ENCODE results near the gene DISC1. TPM values are rescaled to one million over a fixed set of nuclear protein-coding genes. Genes with fewer than 3 reads are reported as not detected.

DISC1 gene
- total and polyA plus RNA-seq, 5 donors = 2.3 to 7.4 (median 4.6) TPM

DNA sequence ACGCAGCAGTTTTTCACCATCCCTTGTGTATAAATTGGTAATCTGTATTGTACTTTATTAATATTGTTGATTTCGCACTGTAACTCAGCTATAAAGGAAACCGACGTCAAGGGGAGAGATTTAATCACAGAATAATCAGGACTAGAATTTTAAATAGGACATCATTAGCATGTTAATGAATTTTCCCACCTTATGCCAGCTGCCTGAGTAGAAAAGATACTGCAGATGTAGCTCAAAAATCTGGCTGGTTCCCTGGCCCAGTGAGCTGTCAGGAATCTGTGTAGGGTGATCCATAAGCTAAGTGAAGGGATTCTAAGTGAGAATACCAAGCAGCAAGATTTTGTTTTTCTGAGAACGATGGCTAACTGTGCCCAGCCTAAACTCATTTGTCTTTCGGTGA, 195.5 kb downstream of the DISC1 start:
- intact Hi-C loops (cut with DNase I) = no loop called here

DNA sequence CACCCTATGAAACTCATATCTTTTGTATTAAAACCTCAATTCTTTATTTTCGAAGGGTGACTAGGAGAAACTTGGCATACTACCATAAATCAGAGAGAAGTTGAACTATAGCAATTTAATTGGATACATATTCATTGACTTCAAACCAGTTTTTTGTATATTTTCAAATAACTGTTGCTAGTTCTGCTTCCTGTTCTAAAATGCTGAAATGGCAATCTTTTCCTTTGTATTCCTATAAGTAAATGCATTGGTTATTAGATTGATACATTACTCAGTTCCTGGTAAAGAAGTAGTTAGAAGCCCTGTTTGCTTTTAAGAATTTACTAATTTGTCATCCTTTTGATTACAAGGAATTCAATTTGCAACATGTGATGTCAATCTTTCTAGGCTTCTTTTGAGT, 200.0 kb downstream of the DISC1 start:
- intact Hi-C loops (cut with DNase I) = no loop called here
- DNase-seq = no peak
- peaks cover 1% of the 10 kb centered on the region for H3K4me1 ChIP-seq (ENCODE audit: control insufficient read depth, insufficient read depth, low read length)
- no peak overlapping the region for H3K4me3 ChIP-seq (ENCODE audit: low read length)
- 91% methylated on average over 1 of the region's 1 CpG for WGBS
- H3K27me3 ChIP-seq (ENCODE audit: control insufficient read depth, insufficient read depth) = no peaks in the 10 kb centered on the region
- H3K9me3 ChIP-seq (ENCODE audit: control insufficient read depth, low read length) = no peaks in the 10 kb centered on the region
- ATAC-seq = no peak
- no peak overlapping the region for H3K27ac ChIP-seq (ENCODE audit: low read length)

More for the DNA sequence above, 195.5 kb downstream of the DISC1 start:
- ATAC-seq = no peak
- no peak for DNase-seq
- H3K4me1 ChIP-seq (ENCODE audit: control insufficient read depth, insufficient read depth, low read length) = peaks cover 6% of the 10 kb centered on the region
- H3K27ac ChIP-seq (ENCODE audit: low read length) = no peak overlapping the region
- no peaks in the 10 kb centered on the region for H3K9me3 ChIP-seq (ENCODE audit: control insufficient read depth, low read length)
- WGBS = 89% methylated on average over 6 of the region's 6 CpGs
- no peak overlapping the region for H3K4me3 ChIP-seq (ENCODE audit: low read length)
- no peaks in the 10 kb centered on the region for H3K27me3 ChIP-seq (ENCODE audit: control insufficient read depth, insufficient read depth)

DNA sequence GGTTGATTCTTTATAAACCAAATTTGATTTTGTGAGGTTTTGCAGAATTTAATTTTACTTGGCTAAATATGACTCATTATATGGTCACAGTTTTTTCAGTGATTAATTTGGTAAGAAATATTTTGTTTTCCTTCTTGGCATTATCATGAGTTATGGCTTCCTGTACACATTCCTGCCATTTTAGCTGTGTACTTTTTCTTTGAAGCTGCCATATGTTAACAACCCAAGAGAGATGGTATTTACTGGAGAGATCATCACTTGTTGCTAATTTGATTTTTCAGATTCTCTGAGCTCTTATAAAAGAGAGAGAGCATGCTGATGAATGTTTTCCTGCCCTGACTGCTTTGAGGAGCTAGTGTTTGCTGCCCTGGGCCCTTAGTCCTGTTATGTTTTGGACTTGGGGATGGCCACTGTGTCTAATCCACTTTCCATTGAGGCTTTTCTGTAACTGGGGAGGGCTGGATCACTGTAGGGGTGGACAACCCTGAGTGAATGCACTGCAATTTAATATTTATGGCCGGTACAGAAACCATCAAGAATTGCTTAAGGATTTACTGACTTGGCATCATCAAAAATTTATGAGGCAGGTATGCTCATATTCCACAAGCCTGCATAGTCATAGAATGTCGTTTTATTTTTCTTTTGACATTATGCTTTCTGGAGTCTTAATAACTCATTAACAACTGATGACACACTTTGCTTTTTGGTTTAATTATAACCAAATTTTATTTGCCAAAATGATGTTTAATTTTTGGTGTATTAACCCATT, 200.9 kb downstream of the DISC1 start:
- WGBS = 84% methylated on average over 2 of the region's 2 CpGs
- Histone ChIP-seq H3K4me3 (ENCODE audit: low read length) (no peak overlapping the region), H3K27ac (ENCODE audit: low read length) (no peak overlapping the region), H3K4me1 (ENCODE audit: control insufficient read depth, insufficient read depth, low read length) (peaks cover 1% of the 10 kb centered on the region), H3K27me3 (ENCODE audit: control insufficient read depth, insufficient read depth) (no peaks in the 10 kb centered on the region), H3K9me3 (ENCODE audit: control insufficient read depth, low read length) (no peaks in the 10 kb centered on the region)
- intact Hi-C loops (cut with DNase I) = no loop called here
- DNase-seq (no peak), ATAC-seq (peak in 1 of 2 donors; percentile 26)

DNA sequence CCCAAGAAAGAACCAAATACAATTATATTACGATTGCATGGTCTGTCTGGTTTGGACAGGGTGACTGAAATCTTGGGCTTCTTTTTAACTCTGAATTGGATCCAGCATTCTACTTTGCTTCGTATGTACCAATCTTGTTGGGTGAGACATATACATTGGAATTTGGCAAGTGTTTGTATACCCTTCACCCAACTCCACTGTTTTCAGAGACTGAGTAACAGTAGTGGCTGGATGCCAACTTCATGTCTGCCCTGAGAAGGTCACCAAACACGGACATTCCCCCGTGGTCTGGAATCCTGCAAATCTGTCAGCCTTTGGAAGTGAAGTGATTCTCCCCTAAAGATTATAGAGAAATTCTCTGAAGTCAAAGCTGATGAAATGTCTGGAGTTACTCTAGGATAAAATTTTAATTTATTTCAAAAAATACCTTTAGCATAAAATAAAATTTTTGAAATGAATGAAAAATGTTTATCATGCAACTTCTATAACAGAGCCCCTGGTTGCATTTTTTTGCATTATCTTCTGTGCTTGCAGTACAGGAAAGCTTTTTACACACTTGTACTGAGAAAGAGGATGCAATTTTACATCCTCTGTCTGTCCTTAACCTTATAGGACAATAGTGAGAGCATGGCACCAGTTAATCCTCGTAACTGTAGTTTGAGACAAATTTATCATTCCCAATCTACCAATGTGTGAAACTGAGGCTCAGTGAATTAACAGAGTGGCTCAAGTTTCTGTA, 201.8 kb downstream of the DISC1 start:
- H3K4me3 ChIP-seq (ENCODE audit: low read length) = no peak overlapping the region
- H3K4me1 ChIP-seq (ENCODE audit: control insufficient read depth, insufficient read depth, low read length) = peaks cover 3% of the 10 kb centered on the region
- peak; percentile 36 to 80 for ATAC-seq
- intact Hi-C loops (cut with DNase I) = no loop called here
- no peak overlapping the region for H3K27ac ChIP-seq (ENCODE audit: low read length)
- H3K9me3 ChIP-seq (ENCODE audit: control insufficient read depth, low read length) = no peaks in the 10 kb centered on the region
- DNase-seq = no peak
- 44% methylated on average over 5 of the region's 5 CpGs for WGBS
- H3K27me3 ChIP-seq (ENCODE audit: control insufficient read depth, insufficient read depth) = no peaks in the 10 kb centered on the region

DNA sequence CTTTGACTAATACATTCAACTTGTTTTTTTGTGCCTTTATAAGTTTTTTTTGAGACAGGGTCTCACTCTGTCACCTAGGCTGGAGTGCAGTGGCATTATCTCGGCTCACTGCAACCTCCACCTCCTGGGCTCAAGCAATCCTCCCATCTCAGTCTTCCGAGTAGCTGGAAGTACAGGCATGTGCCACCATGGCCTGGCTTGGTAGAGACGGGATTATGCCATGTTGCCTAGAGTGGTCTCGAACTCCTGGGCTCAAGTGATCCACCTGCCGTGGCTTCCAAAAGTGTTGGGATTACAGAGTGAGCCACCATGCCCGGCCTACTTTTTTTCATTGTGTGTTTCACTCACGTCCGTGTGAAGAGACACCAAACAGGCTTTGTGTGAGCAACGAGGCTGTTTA, 202.7 kb downstream of the DISC1 start:
- DNase-seq (no peak), ATAC-seq (no peak)
- intact Hi-C loops (cut with DNase I) = no loop called here
- H3K27me3 ChIP-seq (ENCODE audit: control insufficient read depth, insufficient read depth) = no peaks in the 10 kb centered on the region
- no peak overlapping the region for H3K4me3 ChIP-seq (ENCODE audit: low read length)
- H3K9me3 ChIP-seq (ENCODE audit: control insufficient read depth, low read length) = no peaks in the 10 kb centered on the region
- H3K4me1 ChIP-seq (ENCODE audit: control insufficient read depth, insufficient read depth, low read length) = peaks cover 2% of the 10 kb centered on the region
- no peak overlapping the region for H3K27ac ChIP-seq (ENCODE audit: low read length)
- WGBS = 74% methylated on average over 9 of the region's 9 CpGs

DNA sequence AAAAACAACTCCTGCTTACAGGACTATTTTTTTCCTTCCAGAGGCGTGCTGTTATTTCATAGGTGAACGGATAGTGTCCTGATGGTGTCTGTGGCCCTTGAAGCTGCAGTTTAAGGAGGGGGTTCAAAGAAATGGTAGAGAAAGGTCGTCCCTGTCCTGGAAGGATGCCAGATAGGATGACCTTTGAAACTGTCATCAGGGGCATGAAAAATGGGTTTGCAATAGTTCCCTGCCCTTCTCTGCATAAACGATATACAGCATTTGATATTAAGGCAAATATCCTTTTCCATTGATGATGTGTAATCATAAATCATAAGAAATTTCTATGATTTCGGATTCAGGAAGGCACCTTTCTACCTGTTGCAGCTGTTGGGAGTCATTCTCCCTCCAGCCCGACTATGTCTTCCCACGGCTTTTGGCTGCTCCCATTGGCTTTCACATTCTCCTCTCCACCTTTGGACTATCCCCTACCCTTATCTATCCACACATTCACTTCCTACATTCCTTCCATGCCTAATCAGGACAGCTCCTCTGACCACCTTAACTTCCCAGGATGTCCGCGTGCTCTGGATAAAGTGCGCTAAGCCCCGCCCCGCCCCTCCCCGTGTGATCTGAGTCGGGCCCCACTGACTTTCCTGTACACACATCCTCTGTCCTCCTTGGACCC, 209.8 kb downstream of the DISC1 start:
- no peaks in the 10 kb centered on the region for H3K27me3 ChIP-seq (ENCODE audit: control insufficient read depth, insufficient read depth)
- intact Hi-C loops (cut with DNase I) = no loop called here
- WGBS = 64% methylated on average over 14 of the region's 14 CpGs
- peak in 1 of 2 donors; percentile 80 for ATAC-seq
- no peaks in the 10 kb centered on the region for H3K9me3 ChIP-seq (ENCODE audit: control insufficient read depth, low read length)
- H3K4me1 ChIP-seq (ENCODE audit: control insufficient read depth, insufficient read depth, low read length) = peaks cover 7% of the 10 kb centered on the region
- peak overlapping the region; percentile 7 for H3K27ac ChIP-seq (ENCODE audit: low read length)
- no peak overlapping the region for H3K4me3 ChIP-seq (ENCODE audit: low read length)
- DNase-seq = peak in 1 of 3 donors; percentile 49

DNA sequence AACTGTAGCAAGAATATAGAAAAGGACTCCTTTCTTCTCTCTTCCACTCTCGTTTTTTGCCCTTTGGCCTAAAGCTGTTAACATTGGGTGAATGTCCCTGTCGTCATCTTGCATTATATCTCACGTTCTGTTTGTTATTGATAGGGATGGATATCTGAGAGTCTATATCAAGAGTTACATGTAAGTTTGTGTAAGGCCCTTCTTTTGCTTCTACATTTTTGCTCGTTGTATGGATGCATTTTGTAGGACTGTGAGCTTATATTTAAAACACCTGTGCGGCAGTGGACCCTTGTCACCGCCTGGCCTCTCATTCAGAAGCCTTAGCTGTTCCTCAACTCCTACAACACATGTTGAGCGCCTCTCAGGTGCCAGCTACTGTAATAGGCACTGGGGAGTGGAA, 211.9 kb downstream of the DISC1 start:
- Histone ChIP-seq H3K27me3 (ENCODE audit: control insufficient read depth, insufficient read depth) (no peaks in the 10 kb centered on the region), H3K9me3 (ENCODE audit: control insufficient read depth, low read length) (no peaks in the 10 kb centered on the region), H3K27ac (ENCODE audit: low read length) (no peak overlapping the region), H3K4me3 (ENCODE audit: low read length) (no peak overlapping the region), H3K4me1 (ENCODE audit: control insufficient read depth, insufficient read depth, low read length) (peaks cover 5% of the 10 kb centered on the region)
- 76% methylated on average over 7 of the region's 7 CpGs for WGBS
- intact Hi-C loops (cut with DNase I) = no loop called here
- DNase-seq = no peak
- no peak for ATAC-seq

DNA sequence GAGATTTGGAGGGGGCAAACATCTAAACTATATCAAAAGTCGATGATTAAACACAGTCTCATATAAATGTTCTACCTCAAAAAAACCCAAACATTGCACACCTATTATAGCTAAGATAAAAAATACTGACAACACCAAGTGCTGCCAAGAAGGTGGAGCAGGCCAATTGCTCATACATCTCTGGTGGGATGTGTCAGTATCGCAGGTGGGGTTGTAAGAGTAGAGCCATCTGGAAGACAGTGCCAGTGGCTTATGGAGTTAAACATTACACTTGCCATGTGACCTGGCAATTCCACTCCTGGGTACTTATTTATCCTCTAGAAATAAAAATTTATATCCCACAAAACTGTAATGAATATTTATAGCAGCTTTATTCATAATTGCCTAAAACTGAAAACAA, 213.4 kb downstream of the DISC1 start:
- H3K27ac ChIP-seq (ENCODE audit: low read length) = no peak overlapping the region
- WGBS = 88% methylated on average over 2 of the region's 2 CpGs
- intact Hi-C loops (cut with DNase I) = loop anchor here in 1 of 4 donors (10.0 kb wide), 1 partner anchor 85 kb away; no protein-coding TSS in a partner anchor
- H3K9me3 ChIP-seq (ENCODE audit: control insufficient read depth, low read length) = no peaks in the 10 kb centered on the region
- H3K4me1 ChIP-seq (ENCODE audit: control insufficient read depth, insufficient read depth, low read length) = peaks cover 2% of the 10 kb centered on the region
- DNase-seq = no peak
- ATAC-seq = no peak
- H3K4me3 ChIP-seq (ENCODE audit: low read length) = no peak overlapping the region
- H3K27me3 ChIP-seq (ENCODE audit: control insufficient read depth, insufficient read depth) = no peaks in the 10 kb centered on the region

DNA sequence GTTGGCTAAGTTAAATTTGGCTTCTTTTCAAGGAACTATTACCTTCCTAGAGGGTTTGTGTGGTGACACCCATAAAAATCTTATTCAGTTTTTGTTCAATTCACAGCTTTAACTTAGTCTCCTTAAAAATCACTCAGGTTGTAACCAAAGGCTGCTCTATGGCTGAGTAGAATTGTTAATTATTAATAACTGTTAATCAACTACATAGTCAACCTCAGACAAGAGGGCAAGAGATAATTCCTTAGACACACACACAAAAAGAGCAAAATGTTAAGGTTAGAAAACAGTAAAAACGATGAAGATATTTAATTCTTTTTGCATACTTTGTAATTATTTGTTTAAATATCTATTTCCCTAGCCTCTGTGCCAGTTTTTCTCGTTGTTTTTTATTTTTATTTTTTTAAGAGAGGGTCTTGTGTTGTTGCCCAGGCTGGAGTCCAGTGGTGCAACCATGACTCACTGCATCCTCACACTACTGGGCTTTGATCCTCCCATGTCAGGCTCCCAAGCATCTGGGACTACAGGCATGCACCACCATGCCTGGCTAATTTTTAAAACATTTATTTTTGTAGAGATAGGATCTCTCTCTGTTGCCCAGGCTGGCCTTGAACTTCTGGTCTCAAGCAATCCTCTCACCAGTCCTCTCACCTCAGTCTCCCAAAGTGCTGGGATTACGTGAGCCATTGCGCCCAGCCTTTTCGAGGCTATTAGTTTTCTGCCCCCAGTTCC, 215.2 kb downstream of the DISC1 start:
- Histone ChIP-seq H3K27me3 (ENCODE audit: control insufficient read depth, insufficient read depth) (no peaks in the 10 kb centered on the region), H3K4me1 (ENCODE audit: control insufficient read depth, insufficient read depth, low read length) (peaks cover 2% of the 10 kb centered on the region), H3K27ac (ENCODE audit: low read length) (no peak overlapping the region), H3K4me3 (ENCODE audit: low read length) (no peak overlapping the region), H3K9me3 (ENCODE audit: control insufficient read depth, low read length) (no peaks in the 10 kb centered on the region)
- DNase-seq (no peak), ATAC-seq (no peak)
- intact Hi-C loops (cut with DNase I) = loop anchor here in 1 of 4 donors (10.0 kb wide), 1 partner anchor 87 kb away; no protein-coding TSS in a partner anchor
- 62% methylated on average over 5 of the region's 5 CpGs for WGBS

DNA sequence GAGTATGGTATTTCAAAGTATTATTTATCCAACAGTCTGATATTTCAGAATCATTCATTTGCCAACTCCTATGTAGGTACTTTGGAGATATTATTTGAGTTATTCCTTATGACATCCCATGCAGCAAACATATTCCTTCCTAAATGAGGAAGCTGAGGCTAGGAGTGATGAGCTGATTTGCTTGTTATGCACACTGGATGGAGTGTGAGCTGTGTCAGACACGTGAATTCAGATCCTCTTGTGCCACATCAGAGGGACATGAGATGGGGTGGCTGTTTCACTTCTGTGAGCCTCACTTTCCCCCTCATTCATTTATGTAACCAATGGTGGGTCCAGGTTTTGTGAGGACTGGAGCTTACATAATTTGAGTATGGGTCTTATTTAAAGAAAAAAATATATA, 215.9 kb downstream of the DISC1 start:
- Histone ChIP-seq H3K9me3 (ENCODE audit: control insufficient read depth, low read length) (no peaks in the 10 kb centered on the region), H3K27me3 (ENCODE audit: control insufficient read depth, insufficient read depth) (no peaks in the 10 kb centered on the region), H3K27ac (ENCODE audit: low read length) (no peak overlapping the region), H3K4me1 (ENCODE audit: control insufficient read depth, insufficient read depth, low read length) (peaks cover 2% of the 10 kb centered on the region), H3K4me3 (ENCODE audit: low read length) (no peak overlapping the region)
- intact Hi-C loops (cut with DNase I) = loop anchor here in 1 of 4 donors (10.0 kb wide), 1 partner anchor 88 kb away; no protein-coding TSS in a partner anchor
- ATAC-seq (no peak), DNase-seq (no peak)
- 65% methylated on average over 1 of the region's 1 CpG for WGBS

Measured in right cardiac atrium (tissue), 5 donors.